GM19455 (cell line): Measurements from ENCODE around the gene AP1B1.

ENCODE experiments used
- ATAC-seq: cut with Tn5 transposase; IDR thresholded peaks from one replicate; pipeline ENCODE4 v1.9.1; 2021; ENCODE audit not compliant: unreplicated experiment

Gene AP1B1

GRCh38 chr22:29314537-29315285 is 73.7 kb downstream of the AP1B1 start:
- ATAC-seq = no peak

GRCh38 chr22:29313576-29314466 is 74.5 kb downstream of the AP1B1 start:
- no peak for ATAC-seq

- ATAC-seq = no peak
These were observed 75.2 kb downstream of the AP1B1 start for GRCh38 chr22:29313126-29313575.

- ATAC-seq = no peak
These were observed 75.9 kb downstream of the AP1B1 start for GRCh38 chr22:29312218-29313125.

- ATAC-seq = no peak
These were observed 76.7 kb downstream of the AP1B1 start for GRCh38 chr22:29311464-29312217.

- no peak for ATAC-seq
These were observed 77.5 kb downstream of the AP1B1 start for GRCh38 chr22:29310863-29311339.

- no peak for ATAC-seq
These were observed 78.1 kb downstream of the AP1B1 start for GRCh38 chr22:29310065-29310862.

GRCh38 chr22:29309332-29310064 is 78.9 kb downstream of the AP1B1 start:
- ATAC-seq = no peak

GRCh38 chr22:29308791-29309262 is 79.5 kb downstream of the AP1B1 start:
- ATAC-seq = no peak

- no peak for ATAC-seq
These were observed 80.1 kb downstream of the AP1B1 start for GRCh38 chr22:29308148-29308790.

GRCh38 chr22:29307596-29308147 is 80.7 kb downstream of the AP1B1 start:
- ATAC-seq = no peak

- ATAC-seq = no peak
These were observed 81.4 kb downstream of the AP1B1 start for GRCh38 chr22:29306835-29307595.

- ATAC-seq = no peak
These were observed 82.1 kb downstream of the AP1B1 start, which contains the start of gene GAS2L1 for GRCh38 chr22:29306175-29306834. TSS of gene GAS2L1 (plus strand) at chr22:29306650. CDS start at chr22:29308106, 1,456 bp downstream.

GRCh38 chr22:29305836-29306174 is 82.6 kb downstream of the AP1B1 start:
- no peak for ATAC-seq

GRCh38 chr22:29302681-29303465 is 85.5 kb downstream of the AP1B1 start:
- ATAC-seq = no peak

GRCh38 chr22:29302402-29302680 is 86.0 kb downstream of the AP1B1 start:
- ATAC-seq = no peak
